ENCODE data around the gene MSLN. TPM values are rescaled to one million over a fixed set of nuclear protein-coding genes. Genes with fewer than 3 reads are reported as not detected.
A peak's percentile ranks its signal among the peaks of the same experiment; 100 is the strongest.
"Not testable (repeated sequence)": the region's sequence is repeated elsewhere in the genome, so short reads cannot be mapped to it uniquely, and the experiment has no call there.

MSLN gene
- total RNA-seq, 1 donor from 2014 or later, result 4.6 TPM

- no peak for DNase-seq
- ATAC-seq, result no peak
- intact Hi-C loops (cut with micrococcal nuclease), result no loop called here
Observed at GRCh38 chr16:750485-750884, 10.0 kb upstream of the MSLN start.

- ATAC-seq, result peak; percentile 85
- peak; percentile 52 for DNase-seq
- intact Hi-C loops (cut with micrococcal nuclease), result no loop called here
Observed at GRCh38 chr16:751152-752006, 9.2 kb upstream of the MSLN start.

GRCh38 chr16:752007-752312, 8.6 kb upstream of the MSLN start:
- intact Hi-C loops (cut with micrococcal nuclease), result no loop called here
- ATAC-seq, result no peak
- no peak for DNase-seq

- DNase-seq; ATAC-seq; intact Hi-C loops (cut with micrococcal nuclease): not testable (repeated sequence)
Observed at GRCh38 chr16:754121-754607, 6.4 kb upstream of the MSLN start.

GRCh38 chr16:754656-755055, 5.9 kb upstream of the MSLN start:
- DNase-seq, result no peak
- intact Hi-C loops (cut with micrococcal nuclease), result no loop called here
- ATAC-seq, result peak; percentile 51

- intact Hi-C loops (cut with micrococcal nuclease), result no loop called here
- DNase-seq (no peak), ATAC-seq (no peak)
Observed at GRCh38 chr16:756428-756827, 4.1 kb upstream of the MSLN start.

- no peak for ATAC-seq
- DNase-seq, result no peak
- intact Hi-C loops (cut with micrococcal nuclease), result no loop called here
Observed at GRCh38 chr16:759110-759910, 1.2 kb upstream of the MSLN start.

GRCh38 chr16:760065-760464, 469 bp upstream of the MSLN start:
- DNase-seq (no peak), ATAC-seq (no peak)
- intact Hi-C loops (cut with micrococcal nuclease), result no loop called here

- no peak for ATAC-seq
- intact Hi-C loops (cut with micrococcal nuclease), result no loop called here
- DNase-seq, result no peak
Observed at GRCh38 chr16:761625-762513, 1.3 kb downstream of the MSLN start.

- no peak for DNase-seq
Observed at GRCh38 chr16:762595-763268, 2.2 kb downstream of the MSLN start.

GRCh38 chr16:763369-764183, 3.0 kb downstream of the MSLN start:
- no peak for DNase-seq
- intact Hi-C loops (cut with micrococcal nuclease), result no loop called here
- ATAC-seq, result no peak

More at GRCh38 chr16:762595-763268, 2.2 kb downstream of the MSLN start:
- ATAC-seq, result no peak
- intact Hi-C loops (cut with micrococcal nuclease), result no loop called here

- DNase-seq (no peak), ATAC-seq (no peak)
- intact Hi-C loops (cut with micrococcal nuclease), result no loop called here
Observed at GRCh38 chr16:764184-764750, 3.7 kb downstream of the MSLN start.

GRCh38 chr16:764848-765487, 4.4 kb downstream of the MSLN start:
- ATAC-seq (no peak), DNase-seq (no peak)
- intact Hi-C loops (cut with micrococcal nuclease), result no loop called here

GRCh38 chr16:765488-765865, 4.9 kb downstream of the MSLN start:
- ATAC-seq (no peak), DNase-seq (no peak)
- intact Hi-C loops (cut with micrococcal nuclease), result no loop called here

- ATAC-seq, result no peak
- no peak for DNase-seq
Observed at GRCh38 chr16:766008-766819, 5.7 kb downstream of the MSLN start.

GRCh38 chr16:766820-767640, 6.5 kb downstream of the MSLN start:
- DNase-seq (no peak), ATAC-seq (no peak)
- intact Hi-C loops (cut with micrococcal nuclease), result no loop called here

More at GRCh38 chr16:766008-766819, 5.7 kb downstream of the MSLN start:
- intact Hi-C loops (cut with micrococcal nuclease), result no loop called here
